Measurements from ENCODE around the gene KLK1. TPM values are rescaled to one million over a fixed set of nuclear protein-coding genes. Genes with fewer than 3 reads are reported as not detected.
A peak's percentile ranks its signal among the peaks of the same experiment; 100 is the strongest.

Gene KLK1
- total and polyA plus RNA-seq, 7 donors: 44.6 to 398 (median 277) TPM; not detected in 4

DNA sequence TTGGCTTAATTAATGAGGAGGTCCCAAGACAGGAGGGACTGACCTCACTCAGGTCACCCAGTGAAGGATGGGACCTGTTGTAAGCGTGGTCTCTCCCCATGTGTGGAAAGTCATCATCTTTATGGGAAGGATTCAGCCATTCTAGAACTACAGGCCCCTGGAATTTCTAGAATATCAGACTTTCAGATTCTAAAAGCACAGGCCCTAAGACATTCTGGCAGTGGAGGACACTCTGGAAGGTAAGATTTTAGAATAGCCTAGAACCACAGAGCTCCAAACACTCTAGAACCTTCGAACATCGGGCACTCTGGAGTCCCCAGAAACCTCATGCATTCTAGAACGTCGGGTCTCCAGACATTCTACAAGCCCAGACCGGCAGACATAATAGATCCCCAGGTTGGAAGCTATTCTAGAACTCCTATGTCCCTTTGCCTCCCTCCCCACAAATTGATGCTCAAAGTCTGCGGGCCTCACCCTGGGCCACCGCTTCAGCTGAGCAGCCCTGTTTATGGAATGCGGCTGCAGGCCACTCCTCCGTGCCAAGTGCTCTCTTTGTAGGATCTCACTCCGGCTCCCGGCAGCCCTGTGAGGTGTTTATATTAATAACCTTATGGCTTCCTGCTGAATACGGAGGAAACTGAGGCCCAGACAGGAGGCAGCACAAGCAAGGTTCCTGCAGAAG is 11.7 kb upstream of the KLK1 start:
- Histone ChIP-seq H3K4me1 (peaks cover 0 to 14% (median 10%) of the 10 kb centered on the region in 4 donors), H3K27me3 (peaks cover 0 to 30% (median 25%) of the 10 kb centered on the region in 3 donors), H3K9me3 (no peaks in the 10 kb centered on the region), H3K4me3 (peak overlapping the region; percentile 31 to 56 (median 49)), H3K36me3 (no peaks in the 10 kb centered on the region), H3K27ac (peak overlapping the region in 3 of 4 donors; percentile 5 to 59 (median 24))
- no peak for DNase-seq
- intact Hi-C loops (cut with DNase I): no loop called here
- TF ChIP-seq POLR2A (IDR thresholded peaks at IDR 0.05): no peak
- TF ChIP-seq POLR2AphosphoS5 (IDR thresholded peaks at IDR 0.05): no peak
- TF ChIP-seq CTCF (IDR thresholded peaks at IDR 0.05): no peak
- TF ChIP-seq EP300 (IDR thresholded peaks at IDR 0.05): no peak
- 14 to 30% methylated on average over 13 of the region's 13 CpGs for WGBS, 2 donors

- peaks cover 0 to 30% (median 25%) of the 10 kb centered on the region in 3 donors for H3K27me3 ChIP-seq
- no peaks in the 10 kb centered on the region for H3K36me3 ChIP-seq
- TF ChIP-seq EP300 (IDR thresholded peaks at IDR 0.05): no peak
- TF ChIP-seq POLR2A (IDR thresholded peaks at IDR 0.05): no peak
- TF ChIP-seq POLR2AphosphoS5 (IDR thresholded peaks at IDR 0.05): no peak
- TF ChIP-seq CTCF (IDR thresholded peaks at IDR 0.05): no peak
- peaks cover 0 to 14% (median 10%) of the 10 kb centered on the region in 4 donors for H3K4me1 ChIP-seq
- 94 to 96% methylated on average over 6 of the region's 6 CpGs for WGBS, 2 donors
- no peak for DNase-seq
- H3K4me3 ChIP-seq: no peak overlapping the region
- no peaks in the 10 kb centered on the region for H3K9me3 ChIP-seq
- H3K27ac ChIP-seq: no peak overlapping the region
- intact Hi-C loops (cut with DNase I): no loop called here
These were observed 10.2 kb upstream of the KLK1 start for GRCh38 chr19:50833802-50834167.

GRCh38 chr19:50833117-50833801 is 9.7 kb upstream of the KLK1 start, which contains the start of gene KLK15:
KLK15 (minus strand) TSS chr19:50833574; CDS start chr19:50831492, 2,082 bp downstream.
- H3K4me1 ChIP-seq: peaks cover 0 to 14% (median 10%) of the 10 kb centered on the region in 4 donors
- H3K27me3 ChIP-seq: peaks cover 0 to 30% (median 21%) of the 10 kb centered on the region in 3 donors
- H3K9me3 ChIP-seq: no peaks in the 10 kb centered on the region
- TF ChIP-seq CTCF (IDR thresholded peaks at IDR 0.05) (no peak), POLR2A (IDR thresholded peaks at IDR 0.05) (no peak), EP300 (IDR thresholded peaks at IDR 0.05) (no peak), POLR2AphosphoS5 (IDR thresholded peaks at IDR 0.05) (no peak)
- no peaks in the 10 kb centered on the region for H3K36me3 ChIP-seq
- H3K27ac ChIP-seq: no peak within 1 kb of the TSS
- 74 to 79% methylated on average over 8 of the region's 8 CpGs for WGBS, 2 donors
- intact Hi-C loops (cut with DNase I): no loop called here
- H3K4me3 ChIP-seq: no peak within 1 kb of the TSS
- peak; percentile 39 for DNase-seq

DNA sequence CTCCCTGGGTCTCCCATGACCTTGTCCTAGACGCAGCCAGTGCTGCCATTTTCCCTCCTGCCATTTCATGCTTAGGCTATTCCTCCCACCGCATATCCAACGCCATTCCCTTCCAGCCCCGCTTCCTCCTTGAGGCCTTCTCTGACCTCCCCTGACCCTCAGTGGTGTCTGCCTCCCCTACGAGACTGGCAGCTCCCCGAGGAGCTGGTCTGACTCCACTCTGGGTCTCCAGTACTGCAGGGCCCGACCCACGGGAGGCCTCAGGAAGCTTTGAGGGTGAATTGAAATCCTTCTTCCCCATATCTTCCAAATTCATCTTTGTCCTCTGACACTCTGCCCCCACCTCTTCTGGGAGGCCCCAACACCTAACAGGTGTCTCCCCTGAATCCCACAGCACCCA is 9.1 kb upstream of the KLK1 start:
- WGBS, 2 donors: 86 to 95% methylated on average over 8 of the region's 8 CpGs
- DNase-seq: peak; percentile 33
- Histone ChIP-seq H3K9me3 (no peaks in the 10 kb centered on the region), H3K4me3 (no peak overlapping the region), H3K4me1 (peaks cover 0 to 14% (median 10%) of the 10 kb centered on the region in 4 donors), H3K27ac (no peak overlapping the region), H3K27me3 (peaks cover 0 to 30% (median 17%) of the 10 kb centered on the region in 3 donors), H3K36me3 (no peaks in the 10 kb centered on the region)
- no peak for TF ChIP-seq EP300 (IDR thresholded peaks at IDR 0.05)
- TF ChIP-seq POLR2AphosphoS5 (IDR thresholded peaks at IDR 0.05): no peak
- TF ChIP-seq CTCF (IDR thresholded peaks at IDR 0.05): no peak
- TF ChIP-seq POLR2A (IDR thresholded peaks at IDR 0.05): no peak
- intact Hi-C loops (cut with DNase I): no loop called here
